ENCODE data around the gene DPEP3. TPM values are rescaled to one million over a fixed set of nuclear protein-coding genes. Genes with fewer than 3 reads are reported as not detected.

The DPEP3 gene
- total and polyA plus RNA-seq, 10 of the 15 experiments (the other 5 are each of a cell fraction or from before 2014, with no cell fraction given), result not detected

DNA sequence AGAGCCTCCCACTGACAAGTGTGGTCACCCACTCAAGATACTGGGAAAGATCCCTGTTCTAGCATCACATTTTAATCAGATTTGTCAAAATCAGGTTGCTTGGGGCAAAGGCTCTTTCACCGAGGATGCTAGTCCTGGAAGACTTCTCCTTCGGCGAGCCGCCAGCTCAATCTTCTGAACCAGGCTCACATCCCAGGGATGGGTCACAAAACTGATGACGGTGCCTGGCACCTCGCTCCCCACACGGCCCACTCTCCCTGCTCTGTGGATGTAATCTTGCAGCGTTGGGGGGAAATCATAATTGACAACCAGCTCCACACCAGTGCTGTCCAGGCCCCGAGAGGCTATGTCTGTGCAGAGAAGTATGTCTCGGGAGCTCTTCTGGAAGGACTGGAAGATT, 41.2 kb upstream of the DPEP3 start:
- no peaks in the 10 kb centered on the region for H3K9me3 ChIP-seq (replicated peaks; ENCODE audit: control insufficient read depth, insufficient read depth, low read length)
- ChIA-PET SMC1A (ENCODE audit: uncharacterized antibody, unreplicated experiment) (interaction anchor here (0.7 to 1.1 kb wide), 3 partner anchors 14 to 129 kb away, joined by 3 read pairs; no protein-coding TSS in a partner anchor), POLR2A (interaction anchor here (0.6 to 1.4 kb wide), 4 partner anchors 10 to 223 kb away, joined by 4 to 10 read pairs (median 4); no protein-coding TSS in a partner anchor), RAD21 (ENCODE audit: unreplicated experiment) (interaction anchor here (1.7 to 2.7 kb wide), 3 partner anchors 19 to 86 kb away, joined by 3 to 10 read pairs (median 7); no protein-coding TSS in a partner anchor), CTCF (interaction anchor here (0.9 to 1.9 kb wide), 5 partner anchors 23 to 84 kb away, joined by 3 to 9 read pairs (median 4); no protein-coding TSS in a partner anchor)
- H3K27me3 ChIP-seq (replicated peaks in 1 of 2; ENCODE audit: control insufficient read depth in 2 of 2, insufficient read depth in 2 of 2, low read length in 1 of 2), result no peaks in the 10 kb centered on the region
- peak overlapping the region; percentile 32 for H3K9ac ChIP-seq (ENCODE audit: control insufficient read depth, insufficient read depth, low read length)
- peak overlapping the region; percentile 99; the same call in 1 of the 2 replicates for H3K4me3 ChIP-seq
- peaks cover 0 to 15% of the 10 kb centered on the region in 2 experiments; a peak in 2 of 4 replicates for H3K36me3 ChIP-seq (ENCODE audit: control insufficient read depth in 2 of 2, insufficient read depth in 2 of 2, low read length in 1 of 2)
- H3K27ac ChIP-seq (ENCODE audit: control insufficient read depth, insufficient read depth), result no peak overlapping the region
- WGBS (ENCODE audit: insufficient coverage, insufficient replicate concordance, low lambda C conversion rate, missing lambda C conversion rate), result 90% methylated on average over 10 of the region's 10 CpGs
- no TSS peak for BruUV-seq (replicated peaks)
- no peak for FAIRE-seq
- no peaks in the 10 kb centered on the region for H4K20me1 ChIP-seq (ENCODE audit: control insufficient read depth, insufficient read depth)
- in situ Hi-C loops (cut with MboI), result no loop called here
- peaks cover 11% of the 10 kb centered on the region for H3K4me1 ChIP-seq (ENCODE audit: control insufficient read depth, insufficient read depth, low read length)
- ATAC-seq, result no peak
- H2AFZ ChIP-seq (ENCODE audit: control insufficient read depth, low read depth, low read length), result no peak overlapping the region
- peaks cover 34% of the 10 kb centered on the region for H3K79me2 ChIP-seq (ENCODE audit: control insufficient read depth, insufficient read depth, low read length)
- DNase-seq (ENCODE audit: low read depth, low spot score), result no peak
- intact Hi-C loops (cut with micrococcal nuclease; ENCODE audit: unreplicated experiment), result no loop called here
- TF ChIP-seq NFXL1 (IDR thresholded peaks at IDR 0.05; ENCODE audit: borderline replicate concordance) (no peak), CBFB (IDR thresholded peaks at IDR 0.05; ENCODE audit: low read depth) (no peak), KAT2A (conservative IDR thresholded peaks at IDR 0.05; ENCODE audit: control insufficient read depth, low read depth, low read length) (no peak), POU2F2 (IDR thresholded peaks at IDR 0.05; ENCODE audit: borderline replicate concordance, low read depth, low read length) (no peak), SMARCA5 (IDR thresholded peaks at IDR 0.05) (no peak), SMAD5 (IDR thresholded peaks at IDR 0.05; ENCODE audit: low read depth) (no peak), CREM (IDR thresholded peaks at IDR 0.05; ENCODE audit: low read depth) (no peak), CHD1 (IDR thresholded peaks at IDR 0.05; ENCODE audit: low read depth, low read length) (no peak), CREB1 (IDR thresholded peaks at IDR 0.05; ENCODE audit: low read depth) (no peak), POLR2AphosphoS2 (IDR thresholded peaks at IDR 0.05; ENCODE audit: low read depth, low read length) (no peak), HDAC2 (IDR thresholded peaks at IDR 0.05) (no peak), SRF (IDR thresholded peaks at IDR 0.05; ENCODE audit: low read depth in 2 of 2, low read length in 2 of 2) (no peak), EZH2 (IDR thresholded peaks at IDR 0.05; ENCODE audit: borderline replicate concordance, control insufficient read depth, low read depth, low read length) (no peak), BHLHE40 (IDR thresholded peaks at IDR 0.05; ENCODE audit: borderline replicate concordance in 1 of 2, low read depth in 2 of 2, low read length in 1 of 2) (no peak), MEF2A (IDR thresholded peaks at IDR 0.05; ENCODE audit: insufficient read depth, low read depth, low read length) (no peak), RBBP5 (conservative IDR thresholded peaks at IDR 0.05) (no peak)
- TF ChIP-seq, protein P1, sequence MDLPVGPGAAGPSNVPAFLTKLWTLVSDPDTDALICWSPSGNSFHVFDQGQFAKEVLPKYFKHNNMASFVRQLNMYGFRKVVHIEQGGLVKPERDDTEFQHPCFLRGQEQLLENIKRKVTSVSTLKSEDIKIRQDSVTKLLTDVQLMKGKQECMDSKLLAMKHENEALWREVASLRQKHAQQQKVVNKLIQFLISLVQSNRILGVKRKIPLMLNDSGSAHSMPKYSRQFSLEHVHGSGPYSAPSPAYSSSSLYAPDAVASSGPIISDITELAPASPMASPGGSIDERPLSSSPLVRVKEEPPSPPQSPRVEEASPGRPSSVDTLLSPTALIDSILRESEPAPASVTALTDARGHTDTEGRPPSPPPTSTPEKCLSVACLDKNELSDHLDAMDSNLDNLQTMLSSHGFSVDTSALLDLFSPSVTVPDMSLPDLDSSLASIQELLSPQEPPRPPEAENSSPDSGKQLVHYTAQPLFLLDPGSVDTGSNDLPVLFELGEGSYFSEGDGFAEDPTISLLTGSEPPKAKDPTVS (IDR thresholded peaks at IDR 0.05; ENCODE audit: low read depth, low read length), result no peak
- TF ChIP-seq, protein P2, sequence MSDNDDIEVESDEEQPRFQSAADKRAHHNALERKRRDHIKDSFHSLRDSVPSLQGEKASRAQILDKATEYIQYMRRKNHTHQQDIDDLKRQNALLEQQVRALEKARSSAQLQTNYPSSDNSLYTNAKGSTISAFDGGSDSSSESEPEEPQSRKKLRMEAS (IDR thresholded peaks at IDR 0.05; ENCODE audit: low read depth, low read length), result no peak
- H3K4me2 ChIP-seq (ENCODE audit: control insufficient read depth, insufficient read depth), result peak overlapping the region; percentile 84

Measured in GM12878 (cell line).